RWPE1 (cell line): Measurements from ENCODE around the gene PATJ.

Source experiments
- CTCF ChIA-PET: fragments of 350-600 bp; sonication (Branson Sonifier 250); formaldehyde crosslinking; extraction: SDS; loops from one replicate; lab custom pipeline; 2021; lab: Yijun Ruan, JAX
- POLR2A ChIA-PET: fragments of 400-600 bp; formaldehyde crosslinking; extraction: SDS; loops from one replicate; lab custom pipeline; 2020; ENCODE audit warnings: antibody characterized with exemption; ENCODE audit not compliant: low non-redundant PET; lab: Yijun Ruan, JAX
- DNase-seq: peaks from one replicate; pipeline ENCODE4 v3.0.0; 2012; ENCODE audit warnings: low spot score
- H3K27ac ChIP-seq: fragments of 450-650 bp; 2 replicates; pipeline ENCODE4 v1.5.1; 2017
- TF ChIP-seq, protein P1 (sequence below): fragments of 450-650 bp; conservative IDR thresholded peaks from 2 replicates; pipeline ENCODE4 v1.5.1; 2017; ENCODE audit warnings: low read depth, mild to moderate bottlenecking

The PATJ gene

DNA sequence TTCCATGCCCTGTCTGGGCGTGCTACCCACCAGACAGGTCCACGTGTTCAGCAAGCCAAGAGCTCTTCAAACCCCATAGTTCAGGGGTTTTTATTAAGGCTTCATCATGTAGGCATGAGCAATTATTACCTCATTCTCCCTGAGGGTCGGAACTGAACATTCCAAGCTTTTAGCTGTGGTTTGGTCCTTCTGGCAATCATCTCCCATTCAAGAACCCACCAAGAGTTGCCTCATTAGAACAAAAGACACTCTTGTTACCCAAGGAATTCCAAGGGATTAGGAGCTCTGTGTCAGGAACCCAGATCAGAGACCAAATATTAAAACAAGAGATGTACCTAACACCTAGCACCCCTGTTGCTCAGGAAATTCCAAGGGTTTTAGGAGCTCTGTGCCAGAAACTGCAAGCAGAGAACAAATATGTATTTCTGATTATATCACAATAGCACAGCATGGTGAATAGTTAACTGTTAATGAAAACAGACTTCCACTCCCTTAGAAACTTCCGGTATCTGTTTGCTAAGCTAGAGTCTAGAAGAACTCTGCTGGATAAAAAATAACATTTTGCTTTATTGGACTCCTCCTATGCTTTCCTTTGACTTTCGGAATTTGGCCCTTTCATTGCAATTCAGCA, 251.2 kb downstream of the PATJ start:
- no peak overlapping the region for H3K27ac ChIP-seq
- TF ChIP-seq, protein P1, sequence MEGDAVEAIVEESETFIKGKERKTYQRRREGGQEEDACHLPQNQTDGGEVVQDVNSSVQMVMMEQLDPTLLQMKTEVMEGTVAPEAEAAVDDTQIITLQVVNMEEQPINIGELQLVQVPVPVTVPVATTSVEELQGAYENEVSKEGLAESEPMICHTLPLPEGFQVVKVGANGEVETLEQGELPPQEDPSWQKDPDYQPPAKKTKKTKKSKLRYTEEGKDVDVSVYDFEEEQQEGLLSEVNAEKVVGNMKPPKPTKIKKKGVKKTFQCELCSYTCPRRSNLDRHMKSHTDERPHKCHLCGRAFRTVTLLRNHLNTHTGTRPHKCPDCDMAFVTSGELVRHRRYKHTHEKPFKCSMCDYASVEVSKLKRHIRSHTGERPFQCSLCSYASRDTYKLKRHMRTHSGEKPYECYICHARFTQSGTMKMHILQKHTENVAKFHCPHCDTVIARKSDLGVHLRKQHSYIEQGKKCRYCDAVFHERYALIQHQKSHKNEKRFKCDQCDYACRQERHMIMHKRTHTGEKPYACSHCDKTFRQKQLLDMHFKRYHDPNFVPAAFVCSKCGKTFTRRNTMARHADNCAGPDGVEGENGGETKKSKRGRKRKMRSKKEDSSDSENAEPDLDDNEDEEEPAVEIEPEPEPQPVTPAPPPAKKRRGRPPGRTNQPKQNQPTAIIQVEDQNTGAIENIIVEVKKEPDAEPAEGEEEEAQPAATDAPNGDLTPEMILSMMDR = no peak
- peak; percentile 68 for DNase-seq
- POLR2A ChIA-PET = no interaction called here
- CTCF ChIA-PET = no interaction called here

DNA sequence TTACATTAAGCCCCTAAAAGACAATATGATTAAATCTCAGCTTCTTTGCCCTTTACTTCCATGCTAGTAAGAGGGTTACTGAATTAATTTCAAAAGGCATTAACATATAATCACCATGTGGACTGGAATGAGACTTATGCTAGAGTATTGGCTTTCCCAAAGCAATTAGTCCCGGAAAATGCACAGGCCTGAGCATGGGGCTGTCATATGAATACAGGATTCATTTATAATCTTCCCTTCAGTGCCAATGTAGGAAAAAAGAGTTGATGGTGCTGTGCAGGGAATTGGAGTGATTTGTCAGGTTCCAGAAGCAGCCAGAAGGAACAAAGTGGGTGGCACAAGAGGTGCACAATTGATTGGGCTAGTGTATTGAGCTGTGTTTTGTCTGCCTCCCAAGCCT, 253.4 kb downstream of the PATJ start:
- TF ChIP-seq, protein P1 = no peak
- DNase-seq = no peak
- ChIA-PET CTCF (no interaction called here), POLR2A (no interaction called here)
- no peak overlapping the region for H3K27ac ChIP-seq

DNA sequence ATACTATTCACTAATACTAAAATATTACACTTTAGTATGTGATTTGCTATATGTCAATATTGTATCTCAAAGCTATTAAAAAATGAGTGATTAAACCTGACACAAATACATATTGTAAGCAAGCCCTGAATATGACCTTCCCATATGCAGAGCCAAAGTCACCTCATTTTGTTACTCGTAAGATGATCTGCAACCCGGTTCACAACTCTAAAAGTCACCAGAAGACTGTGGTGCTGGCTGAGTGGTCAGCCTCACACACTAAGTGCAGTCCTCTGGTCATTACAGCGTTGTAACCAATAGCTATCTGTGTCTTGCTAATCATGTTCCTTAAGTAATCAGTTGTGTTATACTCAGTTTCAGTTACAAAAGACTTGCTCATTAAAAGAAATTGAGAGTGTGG, 254.8 kb downstream of the PATJ start:
- no peak overlapping the region for H3K27ac ChIP-seq
- TF ChIP-seq, protein P1 = no peak
- ChIA-PET CTCF (no interaction called here), POLR2A (no interaction called here)
- no peak for DNase-seq

DNA sequence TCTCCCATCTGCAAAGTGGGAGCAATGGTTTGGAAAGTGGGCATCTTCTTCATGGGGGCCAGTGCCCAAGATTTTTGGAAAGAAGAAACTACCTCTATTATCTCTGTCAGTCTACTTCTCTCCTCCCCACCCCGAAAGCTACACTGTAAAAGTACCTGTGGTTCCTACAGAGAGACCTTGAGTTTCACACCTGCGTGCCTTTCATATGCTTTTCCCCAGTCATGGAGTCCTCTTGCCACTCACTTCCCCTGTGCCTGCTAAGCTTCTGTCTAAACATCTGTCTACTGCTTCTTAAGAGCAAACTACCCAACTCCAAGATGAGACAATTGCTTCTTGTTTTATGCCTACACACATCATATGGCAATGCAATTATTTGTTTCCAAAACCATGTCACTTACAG, 261.5 kb downstream of the PATJ start:
- no peak for DNase-seq
- TF ChIP-seq, protein P1 = no peak
- ChIA-PET POLR2A (no interaction called here), CTCF (no interaction called here)
- no peak overlapping the region for H3K27ac ChIP-seq

DNA sequence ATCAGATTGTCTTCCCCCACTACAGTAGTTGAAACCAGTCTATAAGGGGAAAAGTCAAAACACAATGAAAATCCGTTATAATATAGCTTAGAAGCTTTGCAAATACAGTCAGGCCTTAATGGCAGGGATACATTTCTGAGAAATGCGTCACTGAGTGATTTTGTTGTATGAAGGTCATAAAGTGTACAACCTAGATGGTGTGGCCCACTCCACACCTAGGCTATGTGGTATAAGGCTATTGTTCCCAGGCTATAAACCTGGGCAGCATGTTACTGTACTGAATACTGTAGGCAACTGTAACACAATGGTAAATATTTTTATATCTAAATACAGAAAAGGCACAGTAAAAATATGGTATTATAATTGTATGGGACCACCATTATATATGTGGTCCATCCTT, 264.4 kb downstream of the PATJ start:
- POLR2A ChIA-PET = no interaction called here

DNA sequence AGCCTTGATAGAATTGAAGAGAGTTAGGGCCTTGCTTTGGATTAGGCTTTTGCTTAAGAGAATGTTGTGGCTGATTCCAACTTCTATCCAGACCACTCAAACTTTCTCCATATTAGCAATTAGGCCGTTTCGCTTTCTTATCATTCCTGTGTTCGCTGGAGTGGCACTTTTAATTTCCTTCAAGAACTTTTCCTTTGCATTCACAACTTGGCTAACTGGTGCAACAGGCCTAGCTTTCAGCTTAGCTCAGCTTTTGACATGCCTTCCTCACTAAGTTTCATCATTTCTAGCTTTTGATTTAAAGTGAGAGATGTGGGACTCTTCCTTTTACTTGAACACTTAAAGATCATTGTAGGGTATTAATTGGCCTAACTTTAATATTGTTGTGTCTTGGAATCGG, 268.7 kb downstream of the PATJ start:
- DNase-seq = no peak
- H3K27ac ChIP-seq = no peak overlapping the region
- TF ChIP-seq, protein P1 = no peak
- ChIA-PET POLR2A (no interaction called here), CTCF (interaction anchor here (0.6 kb wide), 1 partner anchor 130 kb away, joined by 5 read pairs; no protein-coding TSS in a partner anchor)

More for the DNA sequence above, 264.4 kb downstream of the PATJ start:
- no peak overlapping the region for H3K27ac ChIP-seq
- CTCF ChIA-PET = no interaction called here
- no peak for DNase-seq
- TF ChIP-seq, protein P1 = no peak
